PFSK-1 (cell line): ENCODE measurements around the gene FAM210B.

Experiments
- FOXP2 ChIP-seq: optimal IDR thresholded peaks from 2 replicates; pipeline ENCODE3; 2011; ENCODE audit warnings: borderline replicate concordance, control low read depth, inconsistent platforms; ENCODE audit not compliant: insufficient read depth; ENCODE audit errors: extremely low read length, extremely low read depth
- POLR2AphosphoS5 ChIP-seq: IDR thresholded peaks from 2 replicates; pipeline ENCODE4 v1.6.1; 2012; ENCODE audit warnings: low read depth, mild to moderate bottlenecking, control low read depth, low read length, moderate library complexity
- SIN3A ChIP-seq: IDR thresholded peaks from 2 replicates; pipeline ENCODE4 v1.6.1; 2012; ENCODE audit warnings: mild to moderate bottlenecking, low read length, moderate library complexity, borderline replicate concordance; ENCODE audit not compliant: insufficient read depth
- TAF1 ChIP-seq: IDR thresholded peaks from 2 replicates; pipeline ENCODE4 v1.6.1; 2012; ENCODE audit warnings: low read length, control low read depth, borderline replicate concordance; ENCODE audit not compliant: insufficient read depth
- TF ChIP-seq, protein P1 (sequence below), 2 experiments: IDR thresholded peaks; 2 replicates each; pipeline versions ENCODE4 v1.6.1 to v1.8.0; 2011 to 2012; ENCODE audit warnings: low read depth in 2 of 2, low read length in 2 of 2, control low read depth in 1 of 2, inconsistent platforms in 1 of 2, mild to moderate bottlenecking in 1 of 2, moderate library complexity in 1 of 2; ENCODE audit not compliant: insufficient read depth in 1 of 2

Gene FAM210B

DNA sequence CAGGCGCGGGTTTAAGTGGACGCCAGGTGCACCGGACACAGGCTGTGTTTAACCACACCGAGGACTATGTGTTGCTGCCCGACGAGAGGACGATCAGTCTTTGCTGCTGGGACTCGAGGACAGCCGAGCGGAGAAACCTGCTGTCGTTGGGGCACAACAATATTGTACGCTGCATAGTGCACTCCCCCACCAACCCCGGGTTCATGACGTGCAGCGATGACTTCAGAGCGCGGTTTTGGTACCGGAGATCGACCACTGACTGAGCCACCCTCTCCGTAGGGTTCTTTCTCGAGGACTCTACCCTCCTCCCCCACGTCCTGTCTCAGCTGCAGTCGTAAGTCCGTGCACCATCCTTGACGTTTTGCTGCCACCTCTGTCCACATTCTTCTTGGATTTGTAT is 44.7 kb downstream of the FAM210B start:
- TF ChIP-seq FOXP2 (no peak), POLR2AphosphoS5 (no peak), SIN3A (no peak), TAF1 (no peak)
- TF ChIP-seq, protein P1, sequence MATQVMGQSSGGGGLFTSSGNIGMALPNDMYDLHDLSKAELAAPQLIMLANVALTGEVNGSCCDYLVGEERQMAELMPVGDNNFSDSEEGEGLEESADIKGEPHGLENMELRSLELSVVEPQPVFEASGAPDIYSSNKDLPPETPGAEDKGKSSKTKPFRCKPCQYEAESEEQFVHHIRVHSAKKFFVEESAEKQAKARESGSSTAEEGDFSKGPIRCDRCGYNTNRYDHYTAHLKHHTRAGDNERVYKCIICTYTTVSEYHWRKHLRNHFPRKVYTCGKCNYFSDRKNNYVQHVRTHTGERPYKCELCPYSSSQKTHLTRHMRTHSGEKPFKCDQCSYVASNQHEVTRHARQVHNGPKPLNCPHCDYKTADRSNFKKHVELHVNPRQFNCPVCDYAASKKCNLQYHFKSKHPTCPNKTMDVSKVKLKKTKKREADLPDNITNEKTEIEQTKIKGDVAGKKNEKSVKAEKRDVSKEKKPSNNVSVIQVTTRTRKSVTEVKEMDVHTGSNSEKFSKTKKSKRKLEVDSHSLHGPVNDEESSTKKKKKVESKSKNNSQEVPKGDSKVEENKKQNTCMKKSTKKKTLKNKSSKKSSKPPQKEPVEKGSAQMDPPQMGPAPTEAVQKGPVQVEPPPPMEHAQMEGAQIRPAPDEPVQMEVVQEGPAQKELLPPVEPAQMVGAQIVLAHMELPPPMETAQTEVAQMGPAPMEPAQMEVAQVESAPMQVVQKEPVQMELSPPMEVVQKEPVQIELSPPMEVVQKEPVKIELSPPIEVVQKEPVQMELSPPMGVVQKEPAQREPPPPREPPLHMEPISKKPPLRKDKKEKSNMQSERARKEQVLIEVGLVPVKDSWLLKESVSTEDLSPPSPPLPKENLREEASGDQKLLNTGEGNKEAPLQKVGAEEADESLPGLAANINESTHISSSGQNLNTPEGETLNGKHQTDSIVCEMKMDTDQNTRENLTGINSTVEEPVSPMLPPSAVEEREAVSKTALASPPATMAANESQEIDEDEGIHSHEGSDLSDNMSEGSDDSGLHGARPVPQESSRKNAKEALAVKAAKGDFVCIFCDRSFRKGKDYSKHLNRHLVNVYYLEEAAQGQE (IDR thresholded peaks at IDR 0.05; ENCODE audit: insufficient read depth in 1 of 2, low read depth in 2 of 2, low read length in 2 of 2) = no peak

DNA sequence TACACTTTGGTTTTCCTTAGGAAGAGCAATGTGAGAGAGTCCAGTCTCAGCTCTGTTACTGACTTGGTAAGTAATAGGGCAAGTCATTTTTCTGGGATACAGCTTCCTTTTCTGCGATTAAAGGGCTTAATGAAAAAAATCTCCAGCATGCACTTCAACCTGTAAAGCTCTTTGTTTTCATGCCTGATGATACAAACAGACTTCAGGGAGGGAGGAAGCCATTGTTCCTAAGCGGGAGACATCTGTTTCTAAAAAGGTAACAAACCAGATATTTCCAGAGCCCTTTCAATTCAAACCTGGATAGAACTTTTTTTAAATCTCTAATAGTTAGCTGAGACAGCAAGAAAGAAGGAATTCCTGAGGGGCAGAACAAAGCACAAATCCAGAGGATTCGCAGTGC is 48.1 kb downstream of the FAM210B start:
- TF ChIP-seq FOXP2 (no peak), POLR2AphosphoS5 (no peak), TAF1 (no peak), SIN3A (no peak)
- TF ChIP-seq, protein P1 (IDR thresholded peaks at IDR 0.05; ENCODE audit: insufficient read depth in 1 of 2, low read depth in 2 of 2, low read length in 2 of 2) = no peak

DNA sequence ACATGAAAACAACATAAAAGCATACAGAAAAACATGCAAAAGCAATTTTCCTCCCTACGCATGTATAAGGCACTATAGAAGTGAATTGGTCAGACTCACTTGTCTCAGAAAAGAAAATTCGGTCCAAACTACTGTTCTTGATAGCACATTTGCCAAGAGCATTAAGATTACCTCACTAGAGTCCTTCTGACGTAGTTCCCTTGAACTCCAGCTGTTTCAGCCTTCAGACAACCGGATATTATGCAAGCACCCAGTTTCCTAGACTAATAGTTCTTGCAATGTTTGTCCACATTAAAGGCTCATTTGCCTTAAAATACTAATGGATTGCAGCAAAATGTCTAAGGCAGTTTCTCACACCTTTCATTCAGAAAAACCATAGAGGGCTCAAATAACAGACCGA is 50.7 kb downstream of the FAM210B start:
- TF ChIP-seq, protein P1 (IDR thresholded peaks at IDR 0.05; ENCODE audit: insufficient read depth in 1 of 2, low read depth in 2 of 2, low read length in 2 of 2) = no peak
- TF ChIP-seq POLR2AphosphoS5 (no peak), SIN3A (no peak), TAF1 (no peak), FOXP2 (no peak)

DNA sequence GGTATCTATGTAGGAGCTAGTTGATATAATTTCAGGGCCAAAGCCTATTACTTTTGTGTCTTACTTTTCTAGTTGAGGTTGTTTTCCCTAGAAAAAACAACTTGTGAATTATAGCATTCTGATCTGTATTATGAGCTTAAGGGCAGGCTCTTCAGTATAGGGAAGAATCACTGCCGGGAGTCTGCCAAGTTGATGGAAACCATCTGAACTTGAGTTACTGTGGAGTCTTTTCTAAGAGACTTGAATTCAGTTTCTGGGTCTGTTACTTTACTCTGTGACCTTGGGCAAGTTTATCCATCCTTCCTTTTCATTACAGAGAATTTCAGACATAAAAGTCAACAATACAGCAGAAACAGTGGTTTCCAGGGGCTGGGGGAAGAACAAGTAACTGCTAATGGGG is 51.2 kb downstream of the FAM210B start:
- TF ChIP-seq POLR2AphosphoS5 (no peak), SIN3A (no peak), TAF1 (no peak), FOXP2 (no peak)
- TF ChIP-seq, protein P1 (IDR thresholded peaks at IDR 0.05; ENCODE audit: insufficient read depth in 1 of 2, low read depth in 2 of 2, low read length in 2 of 2) = no peak

DNA sequence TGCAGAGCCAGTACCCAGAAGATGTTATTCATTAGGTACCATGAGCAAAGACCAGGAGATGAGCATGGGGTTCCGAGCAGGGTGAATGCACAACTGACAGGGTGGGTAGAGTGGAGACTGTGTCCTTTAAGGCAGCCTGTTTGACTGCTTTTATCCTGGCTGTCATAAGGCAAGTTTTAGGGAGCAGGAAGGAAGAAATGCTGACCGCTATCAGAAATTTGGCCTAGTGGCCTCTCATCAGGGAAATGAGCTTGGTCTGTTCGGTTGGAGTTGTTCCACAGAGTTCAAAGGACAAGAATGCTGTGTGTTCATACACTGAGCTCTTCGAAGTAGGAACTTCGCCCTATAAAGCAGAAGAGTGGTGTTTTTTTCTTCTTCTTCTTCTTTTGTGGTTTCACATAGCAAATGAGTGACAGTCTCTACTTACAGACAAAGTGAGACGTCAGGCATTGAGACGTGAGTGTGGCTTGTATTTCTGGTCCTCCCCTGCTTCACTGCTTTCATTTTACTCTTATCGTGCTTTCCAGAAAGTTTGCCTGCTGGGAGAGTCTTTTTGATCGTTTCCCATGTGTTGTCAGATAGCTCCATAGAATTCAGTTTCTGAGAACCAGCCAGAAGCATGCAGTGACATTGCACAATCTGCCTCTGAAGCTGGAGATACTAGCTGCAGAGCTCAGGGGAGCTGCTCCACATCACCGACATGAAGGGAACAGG is 53.1 kb downstream of the FAM210B start, which contains the start of gene CASS4:
Gene CASS4 (plus strand): TSS at position 502 of the 714 bp plus-strand sequence. CDS start 199 bp downstream, at position 701.
- no peak for TF ChIP-seq POLR2AphosphoS5
- no peak for TF ChIP-seq TAF1
- TF ChIP-seq, protein P1 (IDR thresholded peaks at IDR 0.05; ENCODE audit: insufficient read depth in 1 of 2, low read depth in 2 of 2, low read length in 2 of 2) = no peak
- TF ChIP-seq FOXP2 = no peak
- TF ChIP-seq SIN3A = no peak
